Anterior cingulate cortex (tissue), 58 donors: ENCODE results near the gene PAIP2B.
A peak's percentile ranks its signal among the peaks of the same experiment; 100 is the strongest.
"Not testable (repeated sequence)": the region's sequence is repeated elsewhere in the genome, so short reads cannot be mapped to it uniquely, and the experiment has no call there.

Experiments
- DNase-seq, 58 donors: peaks; one replicate each; lab custom pipeline; 2025; lab: John Stamatoyannopoulos, UW

PAIP2B gene

GRCh38 chr2:71226965-71227560 is at the start of gene PAIP2B:
Gene PAIP2B (minus strand): TSS chr2:71227103. CDS start chr2:71202589, 24,514 bp downstream.
- peak; percentile 97 to 100 (median 100) for DNase-seq

- no peak for DNase-seq
Measured at GRCh38 chr2:71275939-71276310, 49.0 kb upstream of the PAIP2B start.

- DNase-seq, result no peak
Measured at GRCh38 chr2:71269511-71270090, 42.7 kb upstream of the PAIP2B start.

- DNase-seq, result no peak
Measured at GRCh38 chr2:71263386-71263785, 36.5 kb upstream of the PAIP2B start.

DNA sequence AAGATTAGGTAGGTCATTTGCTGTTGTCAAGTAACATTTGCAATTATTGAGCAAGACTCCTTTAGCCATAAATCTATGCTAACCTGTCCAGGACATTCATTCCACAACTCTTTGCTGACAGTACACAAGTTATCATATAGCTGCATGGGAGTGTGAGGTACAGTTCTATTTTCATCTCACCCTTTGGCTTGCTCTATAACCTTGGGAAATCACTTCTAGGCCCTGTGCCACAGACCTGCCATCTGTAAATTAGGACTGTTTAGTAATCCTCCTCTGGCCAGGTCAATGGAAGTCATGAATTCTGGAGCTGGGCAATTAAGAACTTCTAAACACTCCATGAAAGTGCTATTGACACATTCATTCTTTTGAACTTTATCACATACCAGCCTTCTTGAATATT is 34.6 kb upstream of the PAIP2B start:
- no peak for DNase-seq

- DNase-seq, result peak in 44 of 58 donors; percentile 3 to 89 (median 47)
Measured at GRCh38 chr2:71256421-71256820, 29.5 kb upstream of the PAIP2B start.

DNA sequence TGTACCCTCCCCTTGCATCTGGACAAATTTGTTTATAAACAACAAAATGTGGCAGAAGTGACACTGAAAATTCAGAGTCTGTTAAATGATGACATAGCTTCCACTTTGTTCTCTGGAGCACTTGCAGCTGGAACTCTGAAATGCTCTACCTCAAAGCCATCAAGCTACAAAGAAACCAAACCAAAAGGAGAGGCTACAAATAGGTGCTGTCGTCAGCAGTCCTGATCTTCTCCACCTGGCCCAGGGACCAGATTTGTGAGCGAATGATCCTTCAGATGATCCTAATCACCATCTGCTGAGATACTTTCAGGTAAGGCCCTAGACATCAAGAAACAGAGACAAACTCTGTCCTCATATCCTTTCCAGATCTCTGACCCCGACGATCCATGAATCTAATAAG is 27.9 kb upstream of the PAIP2B start:
- DNase-seq, result no peak

- DNase-seq, result no peak
Measured at GRCh38 chr2:71254078-71254477, 27.2 kb upstream of the PAIP2B start.

DNA sequence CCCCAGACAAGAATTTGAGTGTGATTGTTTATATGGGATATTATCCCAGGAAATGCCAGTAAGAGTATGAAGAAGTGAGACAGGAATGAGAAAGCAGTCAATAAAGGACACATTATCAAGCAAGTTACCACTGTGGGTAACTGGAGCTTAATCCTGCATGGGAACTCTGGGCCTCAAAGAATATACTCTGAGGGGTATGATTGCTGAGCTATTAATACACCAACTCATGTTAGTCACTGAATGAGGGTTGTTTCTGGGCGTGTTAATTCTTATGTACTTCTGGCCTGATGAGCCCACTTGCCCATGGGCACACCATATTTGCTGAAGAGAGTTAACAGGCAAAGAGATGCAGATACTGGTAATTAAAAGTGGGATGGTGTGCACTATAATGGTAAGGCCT is 26.6 kb upstream of the PAIP2B start:
- DNase-seq, result no peak

DNA sequence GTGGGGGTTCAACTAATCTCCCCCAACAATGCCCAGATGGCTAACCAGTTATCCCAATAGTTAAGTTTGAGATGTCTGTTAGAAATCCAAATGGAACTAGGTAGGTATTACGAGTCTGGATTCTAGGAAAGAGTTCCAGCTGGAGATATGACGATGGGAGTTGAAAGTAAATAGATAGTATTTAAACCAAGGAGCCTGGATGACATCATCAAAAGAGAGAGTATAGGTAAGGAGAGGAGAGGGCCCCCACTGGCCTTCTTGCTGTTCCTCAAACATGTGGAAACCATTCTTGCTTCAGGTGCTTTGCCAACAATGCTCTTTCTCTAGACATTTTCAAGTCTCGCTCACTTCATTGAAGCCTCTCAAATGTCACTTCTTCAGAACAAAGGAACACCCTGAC is 26.0 kb upstream of the PAIP2B start:
- no peak for DNase-seq

GRCh38 chr2:71250935-71251334 is 24.0 kb upstream of the PAIP2B start:
- DNase-seq, result no peak

- DNase-seq, result no peak
Measured at GRCh38 chr2:71244302-71244660, 17.4 kb upstream of the PAIP2B start.

GRCh38 chr2:71243634-71244301 is 16.9 kb upstream of the PAIP2B start:
- peak in 26 of 58 donors; percentile 2 to 45 (median 14) for DNase-seq

DNA sequence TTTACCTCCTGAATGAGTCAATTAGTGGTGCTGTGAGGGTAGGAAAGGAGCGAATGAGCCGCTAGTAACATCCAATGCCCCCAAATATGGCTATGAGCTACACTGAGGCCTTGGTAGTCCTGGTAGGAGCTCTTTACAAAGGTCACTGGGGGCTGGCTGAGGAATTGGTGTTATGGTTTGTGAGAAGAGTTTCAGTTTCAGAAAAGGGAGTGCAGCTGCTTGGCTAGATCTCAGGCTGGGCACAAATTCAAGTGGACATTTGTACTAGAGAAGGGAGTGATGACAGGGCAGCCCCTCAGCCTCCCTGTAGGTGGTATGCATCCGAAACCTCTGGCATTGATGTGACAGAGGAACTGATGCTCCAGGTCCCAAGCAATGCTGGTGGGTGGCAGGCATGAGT is 13.9 kb upstream of the PAIP2B start:
- peak in 7 of 58 donors; percentile 2 to 33 (median 7) for DNase-seq

- no peak for DNase-seq
Measured at GRCh38 chr2:71238089-71238488, 11.2 kb upstream of the PAIP2B start.

GRCh38 chr2:71235930-71236587 is 9.2 kb upstream of the PAIP2B start:
- DNase-seq, result no peak

GRCh38 chr2:71233072-71233471 is 6.2 kb upstream of the PAIP2B start:
- not testable (repeated sequence) for DNase-seq

DNA sequence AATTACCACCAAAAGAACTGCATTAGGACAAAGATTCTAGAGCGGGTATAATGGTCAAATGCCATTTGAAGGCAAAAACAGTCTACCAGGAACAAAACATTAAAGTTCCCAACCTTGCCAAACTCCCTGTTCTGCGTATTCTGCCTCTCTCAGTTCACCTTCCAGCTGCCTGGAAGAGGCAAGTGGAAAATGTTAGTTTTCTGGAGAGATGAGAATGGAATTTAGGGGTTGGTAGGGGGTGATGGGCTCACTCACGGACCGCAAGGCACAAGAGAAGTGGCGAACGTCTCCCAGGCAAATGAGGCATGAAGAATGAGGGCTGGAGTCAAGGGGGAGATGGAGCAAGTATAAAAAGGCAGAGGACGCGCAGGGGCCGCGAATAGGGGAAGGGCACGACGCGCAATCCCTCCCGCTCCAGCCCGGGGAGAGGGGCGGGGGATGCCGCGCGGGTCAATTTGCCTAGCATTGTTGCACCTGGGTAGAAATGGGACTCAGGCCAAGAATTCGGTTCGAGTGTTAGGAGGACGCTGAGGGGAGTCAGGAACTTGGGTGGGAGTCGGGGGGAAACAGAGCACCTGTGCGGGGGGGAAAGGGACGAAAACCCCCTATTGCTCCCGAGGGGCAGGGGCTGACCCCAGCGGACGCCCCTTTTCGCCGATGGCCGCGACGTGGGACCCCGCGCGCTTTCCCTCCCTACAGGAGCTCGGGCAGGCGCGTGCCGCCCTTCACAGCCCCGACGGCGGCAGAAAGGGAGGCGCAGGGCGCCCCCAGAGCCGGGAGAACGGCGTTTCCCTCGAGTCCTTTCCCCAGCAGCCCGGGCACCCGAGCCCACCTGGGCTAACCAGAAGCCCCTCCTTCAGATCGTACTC is 573 bp downstream of the PAIP2B start:
- DNase-seq, result peak in 25 of 58 donors; percentile 7 to 59 (median 27)

DNA sequence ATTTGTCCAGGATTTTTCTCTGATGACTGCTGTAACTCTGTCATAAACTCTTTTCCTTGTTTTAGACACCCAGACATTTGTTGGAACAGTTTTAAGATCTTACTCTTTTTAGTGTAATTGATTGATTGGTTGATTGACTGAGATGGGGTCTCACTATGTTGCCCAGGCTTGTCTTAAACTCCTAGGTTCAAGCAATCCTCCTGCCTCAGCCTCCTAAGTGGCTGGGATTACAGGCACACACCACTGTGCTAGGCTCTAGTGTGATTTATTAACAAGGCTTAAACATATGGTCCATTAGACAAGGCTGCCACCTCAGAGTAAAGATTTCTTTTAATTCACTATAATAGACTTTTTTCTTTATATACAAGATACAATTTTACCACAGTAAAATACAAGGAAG is 2.0 kb downstream of the PAIP2B start:
- no peak for DNase-seq

DNA sequence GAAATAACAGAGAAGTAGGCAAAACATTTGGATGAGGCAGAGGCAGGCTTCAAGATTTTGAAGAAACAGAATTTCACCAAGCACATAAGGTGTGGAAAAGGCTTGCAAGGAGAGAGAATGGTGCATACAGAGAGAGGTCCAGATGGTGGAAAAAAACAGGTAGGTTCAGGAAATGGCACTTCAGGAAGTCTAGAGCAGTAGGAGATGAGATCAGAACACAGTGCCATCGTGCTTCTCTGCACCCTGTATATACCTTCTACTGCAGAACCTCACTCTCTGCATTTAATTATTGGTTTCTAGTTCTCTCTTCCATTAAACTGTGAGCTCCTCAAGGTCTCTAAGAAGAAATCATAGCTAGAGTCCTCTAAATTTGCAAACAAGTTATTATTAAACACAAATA is 2.4 kb downstream of the PAIP2B start:
- DNase-seq, result no peak
